ENCODE measurements around the gene FGB. TPM values are rescaled to one million over a fixed set of nuclear protein-coding genes. Genes with fewer than 3 reads are reported as not detected.

FGB gene
- total and polyA plus RNA-seq, 2 of the 13 experiments (the other 11 are each of a cell fraction or from before 2014, with no cell fraction given), result 226 to 784 TPM

GRCh38 chr4:154562697-154563254 is at the start of gene FGB (continued):
- TF ChIP-seq, protein P1, sequence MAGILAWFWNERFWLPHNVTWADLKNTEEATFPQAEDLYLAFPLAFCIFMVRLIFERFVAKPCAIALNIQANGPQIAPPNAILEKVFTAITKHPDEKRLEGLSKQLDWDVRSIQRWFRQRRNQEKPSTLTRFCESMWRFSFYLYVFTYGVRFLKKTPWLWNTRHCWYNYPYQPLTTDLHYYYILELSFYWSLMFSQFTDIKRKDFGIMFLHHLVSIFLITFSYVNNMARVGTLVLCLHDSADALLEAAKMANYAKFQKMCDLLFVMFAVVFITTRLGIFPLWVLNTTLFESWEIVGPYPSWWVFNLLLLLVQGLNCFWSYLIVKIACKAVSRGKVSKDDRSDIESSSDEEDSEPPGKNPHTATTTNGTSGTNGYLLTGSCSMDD (CRISPR knock-in tag; IDR thresholded peaks at IDR 0.05), result no peak
- 0 out of 2 replicates have a peak, but pooled peaks have one; percentile 16 for TF ChIP-seq RBFOX2 (IDR thresholded peaks at IDR 0.05; ENCODE audit: low read depth, low read length)
- TF ChIP-seq SRY (CRISPR knock-in tag; IDR thresholded peaks at IDR 0.05), result no peak
- TF ChIP-seq, protein P2, sequence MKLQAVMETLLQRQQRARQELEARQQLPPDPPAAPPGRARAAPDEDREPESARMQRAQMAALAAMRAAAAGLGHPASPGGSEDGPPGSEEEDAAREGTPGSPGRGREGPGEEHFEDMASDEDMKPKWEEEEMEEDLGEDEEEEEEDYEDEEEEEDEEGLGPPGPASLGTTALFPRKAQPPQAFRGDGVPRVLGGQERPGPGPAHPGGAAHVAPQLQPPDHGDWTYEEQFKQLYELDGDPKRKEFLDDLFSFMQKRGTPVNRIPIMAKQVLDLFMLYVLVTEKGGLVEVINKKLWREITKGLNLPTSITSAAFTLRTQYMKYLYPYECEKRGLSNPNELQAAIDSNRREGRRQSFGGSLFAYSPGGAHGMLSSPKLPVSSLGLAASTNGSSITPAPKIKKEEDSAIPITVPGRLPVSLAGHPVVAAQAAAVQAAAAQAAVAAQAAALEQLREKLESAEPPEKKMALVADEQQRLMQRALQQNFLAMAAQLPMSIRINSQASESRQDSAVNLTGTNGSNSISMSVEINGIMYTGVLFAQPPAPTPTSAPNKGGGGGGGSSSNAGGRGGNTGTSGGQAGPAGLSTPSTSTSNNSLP (IDR thresholded peaks at IDR 0.05; ENCODE audit: low read depth, low read length), result 0 out of 2 replicates have a peak, but pooled peaks have one; percentile 15
- TF ChIP-seq HNRNPUL1 (IDR thresholded peaks at IDR 0.05; ENCODE audit: low read depth, low read length), result 0 out of 2 replicates have a peak, but pooled peaks have one; percentile 42
- no peak for TF ChIP-seq ZNF343 (CRISPR knock-in tag; IDR thresholded peaks at IDR 0.05)
- peak; percentile 11; the same call in 1 of the 2 replicates for TF ChIP-seq CREM (IDR thresholded peaks at IDR 0.05)
- no peak for TF ChIP-seq CREM (CRISPR knock-in tag; IDR thresholded peaks at IDR 0.05)
- TF ChIP-seq, protein P3, sequence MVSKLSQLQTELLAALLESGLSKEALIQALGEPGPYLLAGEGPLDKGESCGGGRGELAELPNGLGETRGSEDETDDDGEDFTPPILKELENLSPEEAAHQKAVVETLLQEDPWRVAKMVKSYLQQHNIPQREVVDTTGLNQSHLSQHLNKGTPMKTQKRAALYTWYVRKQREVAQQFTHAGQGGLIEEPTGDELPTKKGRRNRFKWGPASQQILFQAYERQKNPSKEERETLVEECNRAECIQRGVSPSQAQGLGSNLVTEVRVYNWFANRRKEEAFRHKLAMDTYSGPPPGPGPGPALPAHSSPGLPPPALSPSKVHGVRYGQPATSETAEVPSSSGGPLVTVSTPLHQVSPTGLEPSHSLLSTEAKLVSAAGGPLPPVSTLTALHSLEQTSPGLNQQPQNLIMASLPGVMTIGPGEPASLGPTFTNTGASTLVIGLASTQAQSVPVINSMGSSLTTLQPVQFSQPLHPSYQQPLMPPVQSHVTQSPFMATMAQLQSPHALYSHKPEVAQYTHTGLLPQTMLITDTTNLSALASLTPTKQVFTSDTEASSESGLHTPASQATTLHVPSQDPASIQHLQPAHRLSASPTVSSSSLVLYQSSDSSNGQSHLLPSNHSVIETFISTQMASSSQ (IDR thresholded peaks at IDR 0.05; ENCODE audit: low read depth), result peak; percentile 61
- TF ChIP-seq, protein P3 (CRISPR knock-in tag; IDR thresholded peaks at IDR 0.05; ENCODE audit: borderline replicate concordance), result peak; percentile 48; the same call in 1 of the 2 replicates
